Esophagus squamous epithelium (tissue), 4 donors: ENCODE results near the gene PRR5L.

Experiments
- CTCF ChIP-seq, 6 experiments: fragments of 450-650 bp in 4 of 6; fragments of 200-600 bp in 2 of 6; sonication (generic) in 2 of 6; IDR thresholded peaks; one replicate each; pipeline ENCODE4 v1.5.1; 2016 to 2019; ENCODE audit warnings: antibody characterized with exemption in 6 of 6, mild to moderate bottlenecking in 4 of 6, moderate library complexity in 4 of 6
- POLR2A ChIP-seq, 4 donors: fragments of 450-650 bp; IDR thresholded peaks; one replicate each; pipeline ENCODE4 v1.6.1; 2017; ENCODE audit warnings: antibody characterized with exemption in 4 of 4, mild to moderate bottlenecking in 4 of 4, moderate library complexity in 3 of 4

DNA sequence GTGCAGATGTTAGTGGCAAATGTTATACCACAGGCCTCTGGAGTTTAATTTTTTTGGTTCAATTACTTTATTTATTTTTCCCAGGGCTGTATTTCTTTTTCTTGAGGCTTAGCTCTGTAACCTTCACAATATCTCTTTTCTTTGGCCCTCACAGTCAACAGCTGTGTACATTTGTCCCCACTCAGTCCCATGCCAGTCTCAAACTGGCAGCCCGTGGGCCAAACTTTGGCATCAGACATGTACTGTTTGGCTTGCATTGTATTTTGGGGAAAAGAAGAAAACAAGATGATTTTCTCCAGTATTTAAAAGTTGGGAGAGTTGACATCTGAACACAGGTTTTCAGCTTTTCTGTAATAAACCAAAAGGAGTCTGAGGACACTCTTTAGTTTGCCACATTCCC, 87.1 kb downstream of the PRR5L start:
- TF ChIP-seq CTCF (IDR thresholded peaks at IDR 0.05) (no peak), POLR2A (IDR thresholded peaks at IDR 0.05) (no peak)
